ENCODE data around the gene NTSR1.

The NTSR1 gene

GRCh38 chr20:62802026-62802712 lies 93.5 kb downstream of the NTSR1 start:
- DNase-seq (ENCODE audit: low read depth) = no peak

GRCh38 chr20:62804021-62804626 lies 95.5 kb downstream of the NTSR1 start:
- DNase-seq (ENCODE audit: low read depth) = no peak

- DNase-seq (ENCODE audit: low read depth) = peak; percentile 61
Observed at GRCh38 chr20:62804627-62805154, 96.1 kb downstream of the NTSR1 start, which contains the start of gene OGFR. Gene OGFR (plus strand): TSS chr20:62804835. CDS start chr20:62804860, 25 bp downstream.

GRCh38 chr20:62805155-62805710 lies 96.6 kb downstream of the NTSR1 start:
- no peak for DNase-seq (ENCODE audit: low read depth)

GRCh38 chr20:62805711-62806382 lies 97.2 kb downstream of the NTSR1 start:
- DNase-seq (ENCODE audit: low read depth) = no peak

GRCh38 chr20:62806383-62807050 lies 97.9 kb downstream of the NTSR1 start:
- DNase-seq (ENCODE audit: low read depth) = no peak

GRCh38 chr20:62807444-62808210 lies 99.0 kb downstream of the NTSR1 start:
- no peak for DNase-seq (ENCODE audit: low read depth)

GRCh38 chr20:62808211-62808865 lies 99.7 kb downstream of the NTSR1 start:
- DNase-seq (ENCODE audit: low read depth) = peak; percentile 39

- no peak for DNase-seq (ENCODE audit: low read depth)
Observed at GRCh38 chr20:62809530-62810428, 101.1 kb downstream of the NTSR1 start.

- no peak for DNase-seq (ENCODE audit: low read depth)
Observed at GRCh38 chr20:62811320-62811719, 102.7 kb downstream of the NTSR1 start.

- no peak for DNase-seq (ENCODE audit: low read depth)
Observed at GRCh38 chr20:62811720-62812119, 103.1 kb downstream of the NTSR1 start.
